Body of pancreas (tissue), 4 donors: ENCODE data around the gene RELCH. TPM values are rescaled to one million over a fixed set of nuclear protein-coding genes. Genes with fewer than 3 reads are reported as not detected.

Source experiments
- ATAC-seq: fragments of 150-250 bp; one replicate; pipeline ENCODE4 v1.9.1; 2016
- DNase-seq, 4 donors: peaks; one replicate each; pipeline ENCODE4 v3.0.0-alpha.2; 2019
- H3K27ac ChIP-seq, 4 donors: fragments of 200-600 bp; sonication (generic); 1 replicate in 3 of 4; 2 replicates in 1 of 4; pipeline versions ENCODE4 v1.5.1 to v1.6.1; 2016 to 2019; ENCODE audit warnings: mild to moderate bottlenecking in 1 of 4, mixed read lengths in 1 of 4, moderate library complexity in 1 of 4
- H3K27me3 ChIP-seq, 2 donors: fragments of 200-600 bp; sonication (generic); one replicate each; pipeline ENCODE4 v1.6.0; 2016; ENCODE audit warnings: mild to moderate bottlenecking in 1 of 2
- H3K36me3 ChIP-seq, 2 donors: fragments of 200-600 bp; sonication (generic); replicated peaks in 1 of 2; 2 replicates each; pipeline ENCODE4 v1.5.1; 2016; ENCODE audit warnings: low read depth in 2 of 2; ENCODE audit not compliant: insufficient read depth in 1 of 2
- H3K4me1 ChIP-seq: fragments of 200-600 bp; sonication (generic); one replicate; pipeline ENCODE4 v1.6.0; 2016
- H3K4me3 ChIP-seq, 2 donors: fragments of 200-600 bp; sonication (generic); 1 replicate in 1 of 2; 2 replicates in 1 of 2; pipeline ENCODE4 v1.5.1; 2016 to 2019
- H3K9me3 ChIP-seq, 3 donors: fragments of 200-600 bp; sonication (generic); 1 replicate in 2 of 3; 2 replicates in 1 of 3; pipeline ENCODE4 v1.5.1; 2016
- POLR2A ChIP-seq, 3 donors: fragments of 450-650 bp; IDR thresholded peaks; one replicate each; pipeline ENCODE4 v1.6.1; 2016; ENCODE audit warnings: antibody characterized with exemption in 3 of 3, mild to moderate bottlenecking in 2 of 3
- WGBS, 2 donors: methylation state at CpG; one replicate each; pipeline ENCODE4 v1.1.5; 2017; 5-methylcytosine and 5-hydroxymethylcytosine counted together
- intact Hi-C: fragments of 100-400 bp; cut with DNase I; formaldehyde crosslinking; loops from one replicate; pipeline ENCODE4 v1.15.1; 2023
- total RNA-seq, 2 donors: library from RNA; depleted of rRNA; stranded (reverse); fragments of >200 nt; gene quantifications; one replicate each; pipeline ENCODE4 v1.1.0, GENCODE V29; 2016
- TF ChIP-seq, protein P1 (sequence below), 7 experiments: fragments of 450-650 bp in 4 of 7; fragments of 200-600 bp in 3 of 7; sonication (generic) in 3 of 7; IDR thresholded peaks; one replicate each; pipeline ENCODE4 v1.5.1; 2016 to 2019; ENCODE audit warnings: antibody characterized with exemption in 7 of 7

Gene RELCH
- total RNA-seq, 2 donors from 2014 or later: 13.5 to 51.4 TPM

DNA sequence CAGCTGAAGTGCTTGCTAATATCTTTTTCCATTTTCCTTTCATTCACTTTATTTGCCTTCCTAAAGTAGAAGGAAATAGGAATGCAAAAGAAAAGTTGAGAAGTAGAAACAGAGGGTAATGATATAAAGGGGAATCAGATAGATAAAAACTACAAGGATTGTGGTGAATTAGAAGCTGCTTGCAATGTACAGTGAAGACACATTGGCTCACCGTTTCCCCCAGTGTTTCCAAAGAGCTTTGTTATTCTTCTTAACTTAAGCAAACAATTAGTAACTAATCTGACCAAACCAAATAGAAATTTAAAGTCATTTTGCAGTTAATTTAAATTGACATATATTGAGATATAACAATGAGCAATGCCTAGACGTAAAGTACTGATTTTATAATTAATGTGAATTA, 63.4 kb downstream of the RELCH start:
- intact Hi-C loops: no loop called here
- WGBS, 2 donors: 25% methylated on average over 2 of the region's 2 CpGs
- TF ChIP-seq, protein P1, sequence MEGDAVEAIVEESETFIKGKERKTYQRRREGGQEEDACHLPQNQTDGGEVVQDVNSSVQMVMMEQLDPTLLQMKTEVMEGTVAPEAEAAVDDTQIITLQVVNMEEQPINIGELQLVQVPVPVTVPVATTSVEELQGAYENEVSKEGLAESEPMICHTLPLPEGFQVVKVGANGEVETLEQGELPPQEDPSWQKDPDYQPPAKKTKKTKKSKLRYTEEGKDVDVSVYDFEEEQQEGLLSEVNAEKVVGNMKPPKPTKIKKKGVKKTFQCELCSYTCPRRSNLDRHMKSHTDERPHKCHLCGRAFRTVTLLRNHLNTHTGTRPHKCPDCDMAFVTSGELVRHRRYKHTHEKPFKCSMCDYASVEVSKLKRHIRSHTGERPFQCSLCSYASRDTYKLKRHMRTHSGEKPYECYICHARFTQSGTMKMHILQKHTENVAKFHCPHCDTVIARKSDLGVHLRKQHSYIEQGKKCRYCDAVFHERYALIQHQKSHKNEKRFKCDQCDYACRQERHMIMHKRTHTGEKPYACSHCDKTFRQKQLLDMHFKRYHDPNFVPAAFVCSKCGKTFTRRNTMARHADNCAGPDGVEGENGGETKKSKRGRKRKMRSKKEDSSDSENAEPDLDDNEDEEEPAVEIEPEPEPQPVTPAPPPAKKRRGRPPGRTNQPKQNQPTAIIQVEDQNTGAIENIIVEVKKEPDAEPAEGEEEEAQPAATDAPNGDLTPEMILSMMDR (IDR thresholded peaks at IDR 0.05): no peak
- no peak for TF ChIP-seq POLR2A (IDR thresholded peaks at IDR 0.05)

GRCh38 chr18:62258093-62258492, 71.0 kb downstream of the RELCH start:
- ATAC-seq: no peak
- no peaks in the 10 kb centered on the region for H3K27me3 ChIP-seq
- H3K27ac ChIP-seq: no peak overlapping the region
- intact Hi-C loops: no loop called here
- peaks cover 12% of the 10 kb centered on the region for H3K4me1 ChIP-seq
- H3K9me3 ChIP-seq: no peaks in the 10 kb centered on the region
- no peak overlapping the region for H3K4me3 ChIP-seq
- no peak for TF ChIP-seq POLR2A (IDR thresholded peaks at IDR 0.05)
- TF ChIP-seq, protein P1 (IDR thresholded peaks at IDR 0.05): no peak
- DNase-seq: no peak
- peaks cover 0 to 16% of the 10 kb centered on the region in 2 donors for H3K36me3 ChIP-seq

More for the DNA sequence above, 63.4 kb downstream of the RELCH start:
- Histone ChIP-seq H3K36me3 (no peaks in the 10 kb centered on the region), H3K9me3 (no peaks in the 10 kb centered on the region), H3K4me3 (no peak overlapping the region), H3K27me3 (no peaks in the 10 kb centered on the region), H3K4me1 (peaks cover 6% of the 10 kb centered on the region), H3K27ac (no peak overlapping the region)
- no peak for ATAC-seq
- DNase-seq: no peak

DNA sequence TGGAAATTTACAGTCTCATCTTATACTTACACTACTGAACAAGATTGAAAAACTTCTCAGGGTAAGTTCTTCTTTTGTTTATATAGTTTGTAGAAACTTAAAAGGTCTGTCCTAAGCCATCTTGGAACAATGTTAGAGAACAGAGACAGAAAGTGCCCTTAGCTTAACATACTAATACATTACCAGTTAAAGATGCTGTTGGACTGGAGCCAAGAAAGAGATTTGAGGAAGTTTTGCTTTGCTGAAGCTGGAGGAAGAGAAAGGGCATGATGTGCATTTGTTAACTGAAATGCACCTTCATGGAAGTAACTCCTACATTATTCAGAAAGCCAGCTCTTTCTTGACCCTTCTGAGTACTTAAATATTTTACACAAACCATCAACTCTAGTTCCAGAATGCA, 71.6 kb downstream of the RELCH start:
- no peaks in the 10 kb centered on the region for H3K27me3 ChIP-seq
- H3K9me3 ChIP-seq: no peaks in the 10 kb centered on the region
- peaks cover 12% of the 10 kb centered on the region for H3K4me1 ChIP-seq
- H3K36me3 ChIP-seq: peaks cover 0 to 18% of the 10 kb centered on the region in 2 donors
- intact Hi-C loops: no loop called here
- DNase-seq (peak in 1 of 4 donors; percentile 10), ATAC-seq (no peak)
- no peak overlapping the region for H3K27ac ChIP-seq
- TF ChIP-seq POLR2A (IDR thresholded peaks at IDR 0.05): no peak
- TF ChIP-seq, protein P1 (IDR thresholded peaks at IDR 0.05): no peak
- H3K4me3 ChIP-seq: no peak overlapping the region

GRCh38 chr18:62262061-62262460, 75.0 kb downstream of the RELCH start:
- Histone ChIP-seq H3K36me3 (peaks cover 0 to 21% of the 10 kb centered on the region in 2 donors), H3K4me3 (no peak overlapping the region), H3K9me3 (no peaks in the 10 kb centered on the region), H3K4me1 (peaks cover 12% of the 10 kb centered on the region), H3K27me3 (no peaks in the 10 kb centered on the region), H3K27ac (no peak overlapping the region)
- intact Hi-C loops: no loop called here
- TF ChIP-seq, protein P1 (IDR thresholded peaks at IDR 0.05): no peak
- no peak for TF ChIP-seq POLR2A (IDR thresholded peaks at IDR 0.05)
- ATAC-seq (no peak), DNase-seq (no peak)
- WGBS, 2 donors: 9 to 22% methylated on average over 2 of the region's 2 CpGs

- Histone ChIP-seq H3K36me3 (peaks cover 0 to 20% of the 10 kb centered on the region in 2 donors), H3K4me1 (peaks cover 12% of the 10 kb centered on the region), H3K27ac (no peak overlapping the region), H3K4me3 (no peak overlapping the region), H3K27me3 (no peaks in the 10 kb centered on the region), H3K9me3 (no peaks in the 10 kb centered on the region)
- DNase-seq (no peak), ATAC-seq (no peak)
- intact Hi-C loops: no loop called here
- TF ChIP-seq POLR2A (IDR thresholded peaks at IDR 0.05): no peak
- TF ChIP-seq, protein P1 (IDR thresholded peaks at IDR 0.05): no peak
- 84 to 94% methylated on average over 2 of the region's 2 CpGs for WGBS, 2 donors
Measured at GRCh38 chr18:62264984-62265383, 77.9 kb downstream of the RELCH start.
